Jurkat, Clone E6-1 (cell line): ENCODE measurements around the gene SCGB1C2. TPM values are rescaled to one million over a fixed set of nuclear protein-coding genes. Genes with fewer than 3 reads are reported as not detected.
"Not testable (repeated sequence)": the region's sequence is repeated elsewhere in the genome, so short reads cannot be mapped to it uniquely, and the experiment has no call there.

Source experiments
- DNase-seq: peaks from one replicate; pipeline ENCODE4 v3.0.0-alpha.2; 2011; ENCODE audit warnings: low read depth, low spot score
- H3K4me3 ChIP-seq: 2 replicates; pipeline ENCODE4 v1.5.1; 2011; ENCODE audit warnings: mild to moderate bottlenecking, low read length, control low read depth, moderate library complexity
- polyA plus RNA-seq: library from polyadenylated mRNA; unstranded; fragments of >200 nt; gene quantifications from one replicate; pipeline ENCODE4 v1.2.1, GENCODE V29; 2012; ENCODE audit warnings: missing spikeins; ENCODE audit not compliant: insufficient read length, insufficient read depth

The SCGB1C2 gene
- polyA plus RNA-seq, result not detected

DNA sequence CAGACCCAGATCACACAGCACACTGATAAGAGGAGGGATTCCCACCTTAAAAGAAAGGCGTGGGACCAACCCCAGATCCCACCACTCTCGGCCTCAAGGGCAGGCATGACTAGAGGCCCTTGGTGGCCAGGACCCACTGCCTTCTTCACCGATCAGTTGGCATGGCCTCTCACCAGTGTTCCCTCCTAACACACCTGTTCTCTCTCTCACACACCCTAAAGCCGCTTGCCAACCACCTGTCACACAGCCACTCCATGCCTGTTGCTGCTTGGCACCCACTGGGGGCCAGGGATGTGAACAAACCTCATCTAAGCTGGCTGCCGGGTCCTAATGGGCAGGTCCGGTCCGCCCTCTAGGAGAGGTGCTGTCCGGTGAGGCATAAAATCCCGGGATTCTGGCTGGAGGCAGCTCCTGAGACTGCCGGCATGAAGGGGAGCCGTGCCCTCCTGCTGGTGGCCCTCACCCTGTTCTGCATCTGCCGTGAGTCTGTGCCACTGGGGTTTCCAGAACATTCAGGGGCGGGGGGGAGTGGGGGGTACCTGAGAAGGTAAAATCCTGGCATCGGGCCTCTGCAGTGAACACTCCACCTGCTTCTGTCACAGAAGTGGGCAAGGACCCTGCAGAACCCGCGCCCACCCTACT, at the start of gene SCGB1C2:
Gene SCGB1C2 (plus strand): TSS at position 404 of the 642 bp plus-strand sequence. CDS start 22 bp downstream, at position 426.
- not testable (repeated sequence) for H3K4me3 ChIP-seq, DNase-seq

DNA sequence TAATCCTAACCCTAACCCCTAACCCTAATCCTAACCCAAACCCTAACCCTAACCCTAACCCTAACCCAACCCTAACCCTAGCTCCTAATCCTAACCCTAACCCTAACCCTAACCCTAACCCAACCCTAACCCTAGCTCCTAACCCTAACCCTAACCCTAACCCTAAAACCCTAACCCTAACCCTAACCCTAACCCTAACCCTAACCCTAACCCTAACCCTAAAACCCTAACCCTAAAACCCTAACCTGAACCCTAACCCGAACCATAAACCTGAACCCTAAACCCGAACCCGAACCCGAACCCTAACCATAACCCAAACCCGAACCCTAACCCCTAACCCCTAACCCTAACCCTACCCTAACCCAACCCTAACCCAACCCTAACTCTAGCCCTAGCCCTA, 24.3 kb upstream of the SCGB1C2 start:
- DNase-seq, result peak; percentile 71
- H3K4me3 ChIP-seq, result not testable (repeated sequence)

DNA sequence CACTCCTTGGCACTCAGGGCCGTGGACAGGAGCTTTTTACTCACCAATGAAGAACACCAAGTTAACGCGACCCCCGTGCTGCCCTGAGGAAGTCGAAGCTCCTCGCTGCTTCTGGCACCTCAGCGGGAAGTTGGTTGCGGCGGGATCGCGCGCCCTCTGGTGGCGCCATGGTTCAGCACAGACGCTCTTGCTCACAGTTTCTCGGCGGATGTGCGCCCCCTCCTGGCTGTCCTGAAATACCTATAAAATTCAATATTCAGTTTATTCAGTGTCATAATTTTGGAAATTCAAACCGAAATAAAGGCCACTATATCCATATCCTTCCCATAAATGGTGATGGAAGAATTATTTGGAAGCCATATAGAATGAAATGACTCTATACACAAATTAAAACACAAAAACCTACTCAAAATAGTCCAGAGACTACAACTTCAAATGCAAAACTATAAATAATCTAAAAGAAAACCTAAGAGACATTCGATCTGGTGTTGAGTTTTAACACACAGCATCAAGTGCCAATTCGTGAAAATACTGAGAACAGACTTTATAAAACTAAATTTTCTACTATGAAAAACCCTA, 18.9 kb upstream of the SCGB1C2 start:
- H3K4me3 ChIP-seq, DNase-seq: not testable (repeated sequence)

DNA sequence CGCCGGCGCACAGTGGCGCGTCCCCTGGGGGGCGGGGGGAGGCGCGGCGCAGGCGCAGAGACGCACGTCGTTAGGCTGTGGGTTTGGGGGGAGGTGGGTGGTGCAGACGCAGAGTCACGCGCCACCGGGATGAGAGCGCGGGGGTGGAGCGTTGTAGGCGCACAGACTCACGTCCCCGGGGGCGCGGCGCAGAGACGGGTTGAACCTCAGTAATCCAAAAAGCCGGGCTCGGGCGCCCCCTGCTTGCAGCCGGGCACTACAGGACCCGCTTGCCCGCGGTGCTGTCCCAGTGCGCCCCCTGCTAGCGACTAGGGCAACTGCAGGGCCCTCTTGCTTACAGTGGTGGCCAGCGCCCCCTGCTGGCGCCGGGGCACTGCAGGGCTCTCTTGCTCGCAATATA, 3.4 kb upstream of the SCGB1C2 start:
- not testable (repeated sequence) for H3K4me3 ChIP-seq, DNase-seq

DNA sequence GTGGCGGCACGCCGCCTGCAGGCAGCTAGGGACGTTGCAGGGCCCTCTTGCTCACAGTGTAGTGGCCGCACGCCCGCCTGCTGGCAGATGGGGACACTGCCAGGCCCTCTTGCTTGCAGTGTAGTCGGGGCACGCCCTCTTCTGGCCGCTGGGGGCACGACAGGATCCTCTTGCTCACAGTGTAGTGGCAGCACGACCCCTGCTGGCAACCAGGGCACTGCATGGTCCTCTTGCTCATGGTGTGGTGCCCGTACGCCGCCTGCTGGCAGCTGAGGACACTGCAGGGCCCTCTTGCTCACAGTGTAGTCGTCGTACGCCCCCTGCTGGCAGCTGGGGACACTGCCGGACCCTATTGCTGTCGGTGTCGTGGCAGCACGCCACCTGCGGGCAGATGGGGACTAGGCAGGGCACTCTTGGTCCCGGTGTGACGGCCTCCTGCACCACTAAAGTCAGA, 3.0 kb upstream of the SCGB1C2 start:
- DNase-seq, H3K4me3 ChIP-seq: not testable (repeated sequence)

DNA sequence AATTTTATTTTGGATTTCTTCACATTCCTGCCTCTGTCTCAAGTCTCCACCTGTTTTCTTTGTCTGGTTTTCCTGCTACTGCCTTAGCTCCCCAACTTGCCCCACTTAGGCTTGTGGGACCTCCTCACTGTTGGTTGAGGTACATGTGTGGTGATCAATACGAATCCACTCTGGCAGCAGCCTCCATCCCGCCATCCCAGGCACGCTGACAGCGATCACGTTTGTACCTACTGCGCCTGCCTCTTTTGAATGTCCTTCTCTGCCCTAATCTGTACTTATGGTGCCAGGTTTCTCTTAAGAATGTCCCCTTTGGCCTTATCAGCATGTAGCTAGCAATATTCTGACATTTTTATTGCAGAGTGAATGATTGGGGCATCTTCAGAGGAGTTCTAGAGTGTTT, 2.3 kb upstream of the SCGB1C2 start:
- DNase-seq, H3K4me3 ChIP-seq: not testable (repeated sequence)

DNA sequence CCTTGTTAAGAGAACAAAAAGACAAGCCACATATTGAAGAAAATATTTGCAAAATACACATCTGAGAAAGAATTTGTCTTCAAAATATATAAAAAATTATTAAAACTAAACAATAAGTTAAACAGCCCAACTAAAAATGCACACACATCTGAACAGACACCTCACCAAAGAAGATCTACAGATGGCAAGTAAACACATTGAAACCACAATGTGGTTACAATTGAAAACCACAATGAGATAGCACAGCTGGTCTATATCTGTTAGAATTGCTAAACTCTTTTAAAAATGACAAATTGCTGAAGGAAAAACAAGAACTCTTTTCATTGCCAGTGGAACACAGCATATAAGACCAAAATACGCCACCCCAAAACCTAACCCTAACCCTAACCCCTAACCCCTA, 1.5 kb upstream of the SCGB1C2 start:
- H3K4me3 ChIP-seq, DNase-seq: not testable (repeated sequence)

DNA sequence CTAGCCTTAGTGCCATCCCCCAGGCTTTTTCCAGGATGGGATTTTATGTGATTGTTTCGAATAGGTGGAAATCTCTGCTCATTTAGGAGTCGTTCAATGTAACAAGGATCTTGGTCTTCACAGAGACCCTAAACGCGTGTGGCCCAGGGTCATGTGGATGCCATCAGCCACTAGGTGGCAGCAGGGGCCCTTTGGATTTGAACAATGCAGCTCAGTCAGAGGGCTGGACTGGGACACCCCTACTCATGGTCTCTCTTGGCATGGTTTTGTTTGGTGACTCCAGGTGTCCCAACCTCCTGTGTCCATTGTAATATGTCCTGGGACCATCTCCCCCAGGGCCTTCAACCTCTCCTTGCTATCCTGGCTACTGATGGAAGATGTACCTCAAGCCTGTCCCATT, 838 bp upstream of the SCGB1C2 start:
- DNase-seq, H3K4me3 ChIP-seq: not testable (repeated sequence)

DNA sequence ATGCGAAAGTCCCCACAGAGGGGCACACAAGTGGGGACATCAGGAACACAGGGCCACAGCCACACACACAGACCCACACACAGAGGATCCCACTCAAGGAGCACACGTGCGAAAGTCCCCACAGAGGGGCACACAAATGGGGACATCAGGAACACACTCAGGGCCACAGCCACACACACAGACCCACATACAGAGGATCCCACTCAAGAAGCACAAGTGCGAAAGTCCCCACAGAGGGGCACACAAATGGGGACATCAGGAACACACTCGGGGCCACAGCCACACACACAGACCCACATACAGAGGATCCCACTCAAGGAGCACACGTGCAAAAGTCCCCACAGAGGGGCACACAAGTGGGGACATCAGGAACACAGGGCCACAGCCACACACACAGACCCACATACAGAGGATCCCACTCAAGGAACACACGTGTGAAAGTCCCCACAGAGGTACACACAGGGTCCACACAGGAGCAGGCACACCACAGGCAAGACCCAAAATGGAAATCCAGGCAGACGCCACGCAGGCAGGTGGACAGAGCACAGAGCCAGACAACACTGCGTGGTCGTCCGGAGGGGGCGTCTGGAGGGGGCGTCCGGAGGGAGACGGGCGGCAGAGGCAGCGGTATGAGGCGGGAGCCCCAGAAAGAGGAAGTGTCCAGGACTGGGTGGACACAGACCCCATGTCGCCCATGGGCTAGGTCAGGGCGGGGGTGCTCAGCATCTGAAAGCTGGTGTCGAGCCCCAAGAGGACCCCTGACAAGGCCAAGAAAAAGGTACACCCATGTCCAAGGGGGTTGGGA, 2.2 kb downstream of the SCGB1C2 start:
- H3K4me3 ChIP-seq, DNase-seq: not testable (repeated sequence)

DNA sequence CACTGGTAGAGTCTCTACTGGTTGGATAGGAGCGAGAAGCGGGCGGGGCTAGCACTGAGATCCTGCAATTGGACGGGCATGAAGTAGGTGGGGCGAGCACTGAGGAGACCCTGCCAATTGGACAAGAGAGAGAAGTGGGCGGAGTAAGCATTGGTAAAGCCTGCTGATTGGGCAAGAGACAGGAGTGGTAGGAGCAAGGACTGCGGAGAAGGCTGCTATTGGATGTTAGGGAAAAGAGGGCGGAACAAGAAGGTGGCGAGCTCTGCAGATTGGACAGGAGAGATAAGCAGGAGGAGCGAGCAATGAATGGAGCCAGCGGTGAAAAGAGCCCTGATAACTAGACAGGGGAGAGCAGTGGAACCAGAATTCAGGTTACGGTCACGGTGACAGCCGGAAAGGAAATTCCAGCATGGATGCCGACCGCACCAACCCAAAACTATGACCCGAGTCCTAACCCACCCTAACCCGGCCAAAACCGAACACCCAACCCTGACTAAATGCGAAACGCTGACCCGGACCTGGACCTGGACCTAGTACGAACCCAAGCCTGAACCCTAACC, 4.8 kb downstream of the SCGB1C2 start:
- H3K4me3 ChIP-seq, result no peak overlapping the region
- peak; percentile 74 for DNase-seq

DNA sequence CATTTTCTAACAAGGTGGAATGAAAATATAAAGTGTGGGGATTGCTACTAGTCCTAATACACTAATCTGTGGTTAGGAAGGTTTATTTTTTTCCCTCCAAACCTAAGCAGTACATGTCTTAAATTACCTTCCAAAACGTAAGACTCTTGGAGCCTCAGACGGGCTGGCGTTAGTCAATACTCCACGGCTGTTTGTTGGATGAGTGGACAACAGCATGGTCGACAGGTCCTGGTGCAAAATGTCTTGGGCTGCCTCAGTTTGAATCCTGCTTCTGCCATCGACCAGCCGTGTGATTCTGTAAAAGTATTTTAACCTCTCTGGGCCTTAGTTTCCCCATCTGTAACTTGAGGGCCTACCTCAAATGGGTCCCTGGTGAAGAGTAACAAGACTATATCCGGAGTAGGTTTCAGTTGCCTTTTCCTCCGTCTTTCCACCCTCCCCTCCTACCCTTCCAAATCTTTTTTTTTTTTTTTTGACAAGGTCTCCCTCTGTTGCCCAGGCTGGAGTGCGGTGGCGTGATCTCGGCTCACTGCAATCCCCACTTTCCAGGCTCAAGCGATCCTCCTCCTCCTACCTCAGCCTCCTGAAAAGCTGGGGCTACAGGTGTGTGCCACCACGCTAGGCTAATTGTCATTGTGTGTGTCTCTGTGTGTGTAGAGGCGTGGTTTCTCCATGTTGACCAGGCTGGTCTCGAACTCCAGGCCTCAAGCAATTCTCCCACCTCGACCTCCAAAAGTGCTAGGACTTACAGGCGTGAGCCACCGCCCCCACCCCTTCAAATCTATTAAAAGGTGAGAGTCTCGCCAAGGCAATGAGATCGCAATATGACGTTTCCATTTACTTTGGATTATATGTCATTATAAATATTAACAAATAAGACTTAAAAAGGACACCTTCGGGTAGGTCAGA, 5.8 kb downstream of the SCGB1C2 start:
- H3K4me3 ChIP-seq, result no peak overlapping the region
- no peak for DNase-seq

DNA sequence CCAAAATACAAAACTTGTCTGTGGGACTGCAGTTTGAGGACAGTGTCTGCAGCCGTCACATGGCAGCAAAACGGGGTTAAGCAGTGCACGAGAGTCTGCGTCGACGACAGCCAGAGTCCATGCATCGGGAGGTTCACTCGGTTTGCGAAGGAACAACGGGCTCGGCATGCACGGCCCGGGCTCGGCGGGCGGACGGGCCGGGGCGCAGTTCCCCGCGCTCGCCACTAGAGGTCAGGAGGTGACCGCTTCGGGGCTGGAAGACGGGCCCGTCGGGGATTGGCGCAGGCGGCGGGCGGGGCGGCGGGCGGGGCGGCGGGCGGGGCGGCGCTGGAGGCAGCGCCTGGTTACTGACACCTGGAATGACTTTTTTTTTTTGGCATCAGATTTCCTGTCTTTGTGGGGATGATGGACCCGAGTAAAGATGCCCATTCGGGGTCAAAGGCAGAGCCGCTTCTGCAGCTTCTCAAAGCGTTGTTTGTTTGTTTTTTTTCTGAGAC, 6.5 kb downstream of the SCGB1C2 start:
- no peak overlapping the region for H3K4me3 ChIP-seq
- peak; percentile 50 for DNase-seq

DNA sequence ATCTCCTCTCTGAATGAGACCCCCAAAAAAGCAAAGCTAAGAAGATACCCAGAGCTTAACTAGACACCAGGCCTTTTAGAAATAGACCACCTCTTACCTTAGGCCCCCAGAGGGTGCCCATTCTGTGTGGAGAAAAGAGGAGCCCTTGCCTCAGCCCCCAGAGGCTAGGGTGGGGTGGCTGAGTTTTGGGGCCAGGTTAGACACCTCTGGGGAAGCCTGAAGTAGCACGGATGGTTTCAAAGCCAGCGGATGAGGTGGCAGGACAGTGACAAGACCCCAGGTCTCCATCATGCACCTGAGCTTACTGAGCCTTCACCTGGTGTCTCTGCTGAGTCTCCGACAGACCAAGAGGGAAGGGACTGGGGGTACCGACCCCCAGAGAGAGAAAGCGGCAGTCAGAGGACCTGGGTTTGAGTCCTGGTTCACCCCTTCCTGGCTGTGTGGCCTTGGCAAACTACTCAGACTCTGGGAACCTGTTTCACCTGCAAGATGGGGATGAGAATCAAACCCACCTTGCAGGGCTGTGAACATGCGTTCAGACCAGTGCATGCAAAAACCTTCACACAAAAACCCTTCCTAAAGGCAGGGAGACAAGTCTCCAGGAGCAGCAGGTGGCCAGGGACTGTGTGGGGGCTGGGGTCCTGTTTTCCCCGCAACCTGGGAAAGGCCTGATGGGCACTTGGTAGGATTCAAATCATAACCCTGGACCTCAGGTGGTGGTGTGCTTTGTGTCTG, 7.7 kb downstream of the SCGB1C2 start:
- DNase-seq, result no peak
- no peak overlapping the region for H3K4me3 ChIP-seq

DNA sequence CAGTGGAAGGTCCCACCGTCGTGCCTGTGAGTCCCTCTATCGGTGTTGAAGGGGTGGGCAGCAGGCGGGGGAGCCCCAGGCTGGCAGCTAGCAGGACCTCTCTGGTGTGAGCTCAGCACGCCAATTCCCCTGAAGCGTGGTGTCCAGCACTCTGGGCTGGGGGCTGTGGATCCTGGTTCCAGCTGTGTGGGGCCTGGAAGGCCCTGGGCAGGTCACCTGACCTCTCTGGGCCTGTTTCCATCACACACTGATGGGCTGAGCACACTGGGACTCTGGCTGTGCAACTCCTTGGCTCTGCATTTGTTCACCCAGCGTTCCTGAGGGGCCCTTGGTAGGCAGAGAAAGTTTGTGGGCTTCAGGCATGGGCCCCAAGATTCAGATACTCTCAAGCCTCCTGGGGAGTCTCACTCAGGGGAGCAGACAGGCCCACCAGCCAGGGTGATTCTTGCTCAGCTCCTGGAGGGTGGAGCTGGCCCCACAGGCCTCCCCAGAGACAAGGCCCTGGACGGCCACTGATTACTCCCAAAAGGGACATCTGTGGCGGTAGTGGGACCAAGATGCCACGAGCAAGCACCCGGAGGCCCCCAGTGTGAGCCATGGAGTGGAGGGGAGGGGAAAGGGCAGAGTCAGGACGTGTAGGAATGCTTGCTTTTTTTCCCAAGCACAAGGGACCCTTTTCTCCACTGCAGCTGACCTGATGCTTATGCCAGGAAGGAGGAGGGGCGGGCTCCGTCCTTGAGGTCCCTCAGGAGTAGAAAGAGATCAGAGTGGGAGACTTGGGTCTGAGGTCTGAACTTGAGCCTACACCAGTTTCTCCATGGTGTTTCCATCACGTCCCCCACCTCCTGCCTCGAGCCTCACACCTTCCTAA, 8.5 kb downstream of the SCGB1C2 start:
- no peak for DNase-seq
- no peak overlapping the region for H3K4me3 ChIP-seq

DNA sequence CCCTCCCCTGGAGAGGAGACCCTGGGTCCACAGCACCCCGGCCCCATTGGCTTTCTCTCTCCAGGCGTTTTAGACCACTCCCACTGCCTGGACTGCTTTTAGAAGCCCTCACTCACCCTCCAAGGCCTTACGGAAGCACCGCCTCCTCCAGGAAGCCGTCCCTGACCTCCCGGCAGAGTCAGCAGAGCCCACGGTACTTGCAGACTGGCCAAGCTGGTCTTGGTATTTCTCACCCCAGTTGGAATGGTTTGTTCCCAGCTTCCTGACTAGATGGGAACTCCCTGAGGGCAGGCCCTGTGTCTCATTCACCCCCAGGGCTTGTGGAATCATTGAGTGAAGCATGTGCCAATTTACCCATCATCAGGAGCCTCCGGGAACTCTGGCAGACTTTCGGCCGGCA, 9.2 kb downstream of the SCGB1C2 start:
- H3K4me3 ChIP-seq, result no peak overlapping the region
- no peak for DNase-seq

DNA sequence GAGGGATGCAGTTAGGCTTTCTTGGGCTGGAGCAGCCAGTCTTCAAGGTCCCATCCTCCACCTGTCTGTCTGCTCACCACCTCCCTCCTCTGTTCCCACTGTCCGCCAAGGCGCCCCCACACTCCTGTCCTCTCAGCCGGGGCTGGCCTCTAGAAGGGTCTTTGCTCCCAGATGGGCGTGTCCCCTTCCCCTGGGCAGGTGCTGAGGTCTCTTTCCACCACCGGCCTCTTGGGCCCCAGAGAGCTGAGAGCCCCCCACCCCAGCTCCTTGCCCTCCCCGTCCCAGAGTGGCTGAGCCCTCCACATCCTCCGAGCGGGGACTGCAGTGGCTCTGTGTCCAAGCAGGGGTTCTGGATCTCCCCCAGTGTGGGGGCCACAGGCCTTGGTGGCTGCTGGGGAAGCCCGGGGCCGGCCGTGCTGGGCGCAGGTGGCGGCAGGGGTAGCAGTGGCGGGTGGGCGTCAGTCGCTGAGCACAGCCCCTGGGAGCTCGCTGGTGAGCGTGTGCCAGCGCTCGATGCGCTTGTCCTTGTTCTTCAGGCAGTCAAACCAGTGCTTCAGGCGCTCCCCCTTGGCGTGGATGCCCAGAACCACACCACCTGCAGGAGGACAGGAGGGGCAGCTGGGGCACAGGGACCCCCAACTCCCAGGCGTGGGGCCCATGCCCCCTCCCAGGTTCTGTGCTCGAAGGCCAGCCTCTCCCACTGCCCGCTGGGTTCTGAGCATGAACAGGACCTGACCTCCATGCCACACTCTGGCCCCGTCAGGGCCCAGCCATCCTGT, 9.8 kb downstream of the SCGB1C2 start:
- no peak overlapping the region for H3K4me3 ChIP-seq
- DNase-seq, result no peak
